Measurements from ENCODE around the gene TES.

The TES gene

GRCh38 chr7:116210345-116211005 is at the start of gene TES:
Gene TES (plus strand): TSS chr7:116210539. CDS start chr7:116210708, 169 bp downstream.
- Histone ChIP-seq H3K36me3 (ENCODE audit: control insufficient read depth in 1 of 2, insufficient read depth in 2 of 2, low read length in 2 of 2) (no peaks in the 10 kb centered on the region), H3K27ac (ENCODE audit: low read depth, low read length) (peak within 1 kb of the TSS; percentile 95), H3K4me3 (ENCODE audit: low read depth in 1 of 2, low read length in 2 of 2) (peak within 1 kb of the TSS; percentile 78 to 92), H3K4me1 (ENCODE audit: control insufficient read depth in 1 of 2, insufficient read depth in 2 of 2, low read length in 2 of 2) (peaks cover 21 to 27% of the 10 kb centered on the region in 2 donors), H3K9me3 (ENCODE audit: control insufficient read depth in 1 of 2, low read length in 2 of 2) (no peaks in the 10 kb centered on the region), H3K9ac (ENCODE audit: low read depth in 1 of 2, low read length in 2 of 2) (peak within 1 kb of the TSS; percentile 79 to 100), H3K27me3 (ENCODE audit: control insufficient read depth in 1 of 2, insufficient read depth in 2 of 2, low read length in 2 of 2) (no peaks in the 10 kb centered on the region)

GRCh38 chr7:116161728-116162127 is 48.6 kb upstream of the TES start:
- Histone ChIP-seq H3K9ac (ENCODE audit: low read depth in 1 of 2, low read length in 2 of 2) (no peak overlapping the region), H3K27ac (ENCODE audit: low read depth, low read length) (no peak overlapping the region), H3K27me3 (ENCODE audit: control insufficient read depth in 1 of 2, insufficient read depth in 2 of 2, low read length in 2 of 2) (no peaks in the 10 kb centered on the region), H3K4me3 (ENCODE audit: low read depth in 1 of 2, low read length in 2 of 2) (no peak overlapping the region), H3K36me3 (ENCODE audit: control insufficient read depth in 1 of 2, insufficient read depth in 2 of 2, low read length in 2 of 2) (no peaks in the 10 kb centered on the region), H3K4me1 (ENCODE audit: control insufficient read depth in 1 of 2, insufficient read depth in 2 of 2, low read length in 2 of 2) (no peaks in the 10 kb centered on the region), H3K9me3 (ENCODE audit: control insufficient read depth in 1 of 2, low read length in 2 of 2) (no peaks in the 10 kb centered on the region)

- Histone ChIP-seq H3K9me3 (ENCODE audit: control insufficient read depth in 1 of 2, low read length in 2 of 2) (no peaks in the 10 kb centered on the region), H3K27ac (ENCODE audit: low read depth, low read length) (no peak overlapping the region), H3K4me3 (ENCODE audit: low read depth in 1 of 2, low read length in 2 of 2) (no peak overlapping the region), H3K4me1 (ENCODE audit: control insufficient read depth in 1 of 2, insufficient read depth in 2 of 2, low read length in 2 of 2) (no peaks in the 10 kb centered on the region), H3K9ac (ENCODE audit: low read depth in 1 of 2, low read length in 2 of 2) (no peak overlapping the region), H3K27me3 (ENCODE audit: control insufficient read depth in 1 of 2, insufficient read depth in 2 of 2, low read length in 2 of 2) (no peaks in the 10 kb centered on the region), H3K36me3 (ENCODE audit: control insufficient read depth in 1 of 2, insufficient read depth in 2 of 2, low read length in 2 of 2) (no peaks in the 10 kb centered on the region)
Observed at GRCh38 chr7:116162254-116162653, 48.1 kb upstream of the TES start.

GRCh38 chr7:116162992-116163391 is 47.3 kb upstream of the TES start:
- H3K4me1 ChIP-seq (ENCODE audit: control insufficient read depth in 1 of 2, insufficient read depth in 2 of 2, low read length in 2 of 2): no peaks in the 10 kb centered on the region
- H3K27ac ChIP-seq (ENCODE audit: low read depth, low read length): no peak overlapping the region
- no peak overlapping the region for H3K4me3 ChIP-seq (ENCODE audit: low read depth in 1 of 2, low read length in 2 of 2)
- no peaks in the 10 kb centered on the region for H3K27me3 ChIP-seq (ENCODE audit: control insufficient read depth in 1 of 2, insufficient read depth in 2 of 2, low read length in 2 of 2)
- no peaks in the 10 kb centered on the region for H3K9me3 ChIP-seq (ENCODE audit: control insufficient read depth in 1 of 2, low read length in 2 of 2)
- H3K36me3 ChIP-seq (ENCODE audit: control insufficient read depth in 1 of 2, insufficient read depth in 2 of 2, low read length in 2 of 2): no peaks in the 10 kb centered on the region
- H3K9ac ChIP-seq (ENCODE audit: low read depth in 1 of 2, low read length in 2 of 2): no peak overlapping the region

- H3K27me3 ChIP-seq (ENCODE audit: control insufficient read depth in 1 of 2, insufficient read depth in 2 of 2, low read length in 2 of 2): no peaks in the 10 kb centered on the region
- no peak overlapping the region for H3K4me3 ChIP-seq (ENCODE audit: low read depth in 1 of 2, low read length in 2 of 2)
- no peak overlapping the region for H3K9ac ChIP-seq (ENCODE audit: low read depth in 1 of 2, low read length in 2 of 2)
- H3K9me3 ChIP-seq (ENCODE audit: control insufficient read depth in 1 of 2, low read length in 2 of 2): no peaks in the 10 kb centered on the region
- H3K4me1 ChIP-seq (ENCODE audit: control insufficient read depth in 1 of 2, insufficient read depth in 2 of 2, low read length in 2 of 2): peaks cover 0 to 6% of the 10 kb centered on the region in 2 donors
- no peaks in the 10 kb centered on the region for H3K36me3 ChIP-seq (ENCODE audit: control insufficient read depth in 1 of 2, insufficient read depth in 2 of 2, low read length in 2 of 2)
- no peak overlapping the region for H3K27ac ChIP-seq (ENCODE audit: low read depth, low read length)
Observed at GRCh38 chr7:116164552-116165306, 45.6 kb upstream of the TES start.

GRCh38 chr7:116165717-116166116 is 44.6 kb upstream of the TES start:
- Histone ChIP-seq H3K27me3 (ENCODE audit: control insufficient read depth in 1 of 2, insufficient read depth in 2 of 2, low read length in 2 of 2) (no peaks in the 10 kb centered on the region), H3K9ac (ENCODE audit: low read depth in 1 of 2, low read length in 2 of 2) (no peak overlapping the region), H3K4me3 (ENCODE audit: low read depth in 1 of 2, low read length in 2 of 2) (no peak overlapping the region), H3K27ac (ENCODE audit: low read depth, low read length) (no peak overlapping the region), H3K36me3 (ENCODE audit: control insufficient read depth in 1 of 2, insufficient read depth in 2 of 2, low read length in 2 of 2) (no peaks in the 10 kb centered on the region), H3K4me1 (ENCODE audit: control insufficient read depth in 1 of 2, insufficient read depth in 2 of 2, low read length in 2 of 2) (peaks cover 0 to 6% of the 10 kb centered on the region in 2 donors), H3K9me3 (ENCODE audit: control insufficient read depth in 1 of 2, low read length in 2 of 2) (no peaks in the 10 kb centered on the region)

- Histone ChIP-seq H3K4me1 (ENCODE audit: control insufficient read depth in 1 of 2, insufficient read depth in 2 of 2, low read length in 2 of 2) (peaks cover 0 to 6% of the 10 kb centered on the region in 2 donors), H3K27ac (ENCODE audit: low read depth, low read length) (no peak overlapping the region), H3K9me3 (ENCODE audit: control insufficient read depth in 1 of 2, low read length in 2 of 2) (no peaks in the 10 kb centered on the region), H3K36me3 (ENCODE audit: control insufficient read depth in 1 of 2, insufficient read depth in 2 of 2, low read length in 2 of 2) (no peaks in the 10 kb centered on the region), H3K27me3 (ENCODE audit: control insufficient read depth in 1 of 2, insufficient read depth in 2 of 2, low read length in 2 of 2) (no peaks in the 10 kb centered on the region), H3K9ac (ENCODE audit: low read depth in 1 of 2, low read length in 2 of 2) (no peak overlapping the region), H3K4me3 (ENCODE audit: low read depth in 1 of 2, low read length in 2 of 2) (no peak overlapping the region)
Observed at GRCh38 chr7:116166156-116166555, 44.2 kb upstream of the TES start.

GRCh38 chr7:116167177-116167576 is 43.2 kb upstream of the TES start:
- Histone ChIP-seq H3K4me3 (ENCODE audit: low read depth in 1 of 2, low read length in 2 of 2) (no peak overlapping the region), H3K9me3 (ENCODE audit: control insufficient read depth in 1 of 2, low read length in 2 of 2) (no peaks in the 10 kb centered on the region), H3K36me3 (ENCODE audit: control insufficient read depth in 1 of 2, insufficient read depth in 2 of 2, low read length in 2 of 2) (no peaks in the 10 kb centered on the region), H3K27ac (ENCODE audit: low read depth, low read length) (no peak overlapping the region), H3K9ac (ENCODE audit: low read depth in 1 of 2, low read length in 2 of 2) (no peak overlapping the region), H3K27me3 (ENCODE audit: control insufficient read depth in 1 of 2, insufficient read depth in 2 of 2, low read length in 2 of 2) (no peaks in the 10 kb centered on the region), H3K4me1 (ENCODE audit: control insufficient read depth in 1 of 2, insufficient read depth in 2 of 2, low read length in 2 of 2) (peaks cover 0 to 6% of the 10 kb centered on the region in 2 donors)

- no peak overlapping the region for H3K9ac ChIP-seq (ENCODE audit: low read depth in 1 of 2, low read length in 2 of 2)
- H3K36me3 ChIP-seq (ENCODE audit: control insufficient read depth in 1 of 2, insufficient read depth in 2 of 2, low read length in 2 of 2): no peaks in the 10 kb centered on the region
- no peaks in the 10 kb centered on the region for H3K9me3 ChIP-seq (ENCODE audit: control insufficient read depth in 1 of 2, low read length in 2 of 2)
Observed at GRCh38 chr7:116169060-116169459, 41.3 kb upstream of the TES start.

GRCh38 chr7:116170180-116170579 is 40.2 kb upstream of the TES start:
- no peak overlapping the region for H3K4me3 ChIP-seq (ENCODE audit: low read depth in 1 of 2, low read length in 2 of 2)
- no peaks in the 10 kb centered on the region for H3K9me3 ChIP-seq (ENCODE audit: control insufficient read depth in 1 of 2, low read length in 2 of 2)
- H3K4me1 ChIP-seq (ENCODE audit: control insufficient read depth in 1 of 2, insufficient read depth in 2 of 2, low read length in 2 of 2): peaks cover 0 to 6% of the 10 kb centered on the region in 2 donors
- no peaks in the 10 kb centered on the region for H3K27me3 ChIP-seq (ENCODE audit: control insufficient read depth in 1 of 2, insufficient read depth in 2 of 2, low read length in 2 of 2)
- H3K9ac ChIP-seq (ENCODE audit: low read depth in 1 of 2, low read length in 2 of 2): no peak overlapping the region
- H3K36me3 ChIP-seq (ENCODE audit: control insufficient read depth in 1 of 2, insufficient read depth in 2 of 2, low read length in 2 of 2): no peaks in the 10 kb centered on the region
- no peak overlapping the region for H3K27ac ChIP-seq (ENCODE audit: low read depth, low read length)

More at GRCh38 chr7:116169060-116169459, 41.3 kb upstream of the TES start:
- Histone ChIP-seq H3K27ac (ENCODE audit: low read depth, low read length) (no peak overlapping the region), H3K4me1 (ENCODE audit: control insufficient read depth in 1 of 2, insufficient read depth in 2 of 2, low read length in 2 of 2) (peaks cover 0 to 6% of the 10 kb centered on the region in 2 donors), H3K27me3 (ENCODE audit: control insufficient read depth in 1 of 2, insufficient read depth in 2 of 2, low read length in 2 of 2) (no peaks in the 10 kb centered on the region), H3K4me3 (ENCODE audit: low read depth in 1 of 2, low read length in 2 of 2) (no peak overlapping the region)

Measured in duodenal mucosa (tissue), 2 donors.